ENCODE results near the gene CD99L2. TPM values are rescaled to one million over a fixed set of nuclear protein-coding genes. Genes with fewer than 3 reads are reported as not detected.

The CD99L2 gene
- 9.6 TPM for total RNA-seq

DNA sequence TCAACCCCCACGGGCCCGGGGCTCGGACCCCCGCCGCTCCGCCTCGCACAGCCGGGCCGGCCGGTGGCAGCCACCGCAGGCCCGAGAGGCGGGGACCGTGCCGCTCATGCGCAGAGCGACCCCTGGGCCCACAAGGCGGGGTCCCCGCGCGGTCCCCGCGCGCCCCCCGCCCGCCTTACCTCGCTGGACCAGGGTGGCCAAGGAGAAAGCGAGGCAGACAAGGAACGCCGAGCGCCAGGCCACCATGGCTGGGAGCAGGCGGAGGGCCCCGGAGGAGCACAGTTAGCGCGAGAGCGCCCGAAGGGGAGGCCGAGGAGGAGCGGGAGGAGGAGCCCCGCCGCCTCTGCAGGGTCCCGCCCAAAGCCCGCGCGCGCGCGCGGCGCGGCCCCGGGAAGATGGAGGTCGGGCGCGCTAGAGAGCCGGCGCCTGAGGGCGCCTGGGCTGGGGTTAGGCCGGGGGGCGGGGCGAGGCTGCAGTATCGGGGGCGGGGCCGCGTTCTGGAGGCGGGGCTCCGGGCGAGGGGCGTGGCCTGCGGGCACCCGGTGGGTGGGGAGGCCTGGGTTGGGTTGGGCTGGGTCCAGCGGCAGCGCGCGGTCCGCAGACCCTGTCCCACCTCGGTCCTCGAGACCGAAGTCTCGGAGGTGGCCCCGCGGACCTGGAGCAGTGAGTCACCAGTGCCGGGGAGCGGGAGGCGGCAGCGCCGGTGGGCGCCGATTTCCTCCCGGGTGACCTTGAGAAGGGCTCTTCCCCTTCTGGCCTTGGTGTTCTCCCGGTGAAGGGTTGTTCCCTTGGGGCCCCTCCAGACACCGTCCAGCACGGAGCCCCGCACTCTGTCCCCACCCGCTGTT, at the start of gene CD99L2:
TSS of gene CD99L2 (minus strand) at position 326 of the 848 bp plus-strand sequence. CDS start at position 246, 80 bp downstream.
- Histone ChIP-seq H3K9me3 (ENCODE audit: low read depth, low read length) (no peaks in the 10 kb centered on the region), H3K27me3 (ENCODE audit: insufficient read depth, low read length) (no peaks in the 10 kb centered on the region), H3K4me1 (ENCODE audit: insufficient read depth, low read length) (peaks cover 14% of the 10 kb centered on the region), H3K4me3 (ENCODE audit: low read length) (peak within 1 kb of the TSS; percentile 60)

GRCh38 chrX:150944233-150944632, 45.8 kb upstream of the CD99L2 start:
- H3K9me3 ChIP-seq (ENCODE audit: low read depth, low read length): no peaks in the 10 kb centered on the region
- no peaks in the 10 kb centered on the region for H3K4me1 ChIP-seq (ENCODE audit: insufficient read depth, low read length)
- H3K27me3 ChIP-seq (ENCODE audit: insufficient read depth, low read length): no peaks in the 10 kb centered on the region
- H3K4me3 ChIP-seq (ENCODE audit: low read length): no peak overlapping the region

DNA sequence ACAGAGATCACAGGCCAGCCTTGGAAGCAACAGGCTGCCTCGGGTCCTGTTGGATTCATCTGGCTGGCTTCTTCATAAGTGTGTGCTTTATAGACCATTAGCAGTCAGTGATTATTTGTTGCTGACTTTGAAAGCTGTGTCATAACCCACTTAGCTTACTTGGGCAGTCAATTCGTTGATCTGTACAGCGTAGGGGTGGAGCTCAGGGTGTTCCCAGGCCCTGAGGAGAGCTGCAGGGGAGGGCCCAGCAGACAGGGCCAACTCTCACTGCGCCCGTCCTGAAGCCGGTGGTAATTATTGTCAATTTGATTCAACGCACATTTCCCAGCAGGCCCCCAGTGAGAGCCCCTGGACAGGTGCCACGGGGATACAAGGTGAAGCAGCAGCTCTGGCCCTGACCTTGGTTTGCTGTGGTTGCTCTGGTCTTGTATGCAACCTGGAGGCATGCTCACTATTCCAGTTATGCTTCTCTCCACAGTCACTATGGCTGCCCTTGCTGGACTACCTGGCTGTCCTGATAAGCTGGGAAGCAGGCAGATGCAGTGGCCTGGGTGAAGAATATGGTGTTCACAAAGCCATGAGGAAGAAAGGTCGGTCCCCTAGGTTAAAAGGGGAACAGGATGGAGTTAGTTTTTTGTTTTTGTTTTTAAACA, 44.6 kb upstream of the CD99L2 start:
- no peaks in the 10 kb centered on the region for H3K27me3 ChIP-seq (ENCODE audit: insufficient read depth, low read length)
- H3K4me3 ChIP-seq (ENCODE audit: low read length): no peak overlapping the region
- no peaks in the 10 kb centered on the region for H3K9me3 ChIP-seq (ENCODE audit: low read depth, low read length)
- H3K4me1 ChIP-seq (ENCODE audit: insufficient read depth, low read length): no peaks in the 10 kb centered on the region

GRCh38 chrX:150941580-150941979, 43.1 kb upstream of the CD99L2 start:
- Histone ChIP-seq H3K27me3 (ENCODE audit: insufficient read depth, low read length) (no peaks in the 10 kb centered on the region), H3K4me3 (ENCODE audit: low read length) (no peak overlapping the region), H3K4me1 (ENCODE audit: insufficient read depth, low read length) (no peaks in the 10 kb centered on the region), H3K9me3 (ENCODE audit: low read depth, low read length) (no peaks in the 10 kb centered on the region)

- H3K4me3 ChIP-seq (ENCODE audit: low read length): no peak overlapping the region
- no peaks in the 10 kb centered on the region for H3K9me3 ChIP-seq (ENCODE audit: low read depth, low read length)
- H3K4me1 ChIP-seq (ENCODE audit: insufficient read depth, low read length): no peaks in the 10 kb centered on the region
- H3K27me3 ChIP-seq (ENCODE audit: insufficient read depth, low read length): no peaks in the 10 kb centered on the region
Measured at GRCh38 chrX:150940844-150941495, 42.5 kb upstream of the CD99L2 start.

GRCh38 chrX:150936556-150936955, 38.1 kb upstream of the CD99L2 start:
- Histone ChIP-seq H3K9me3 (ENCODE audit: low read depth, low read length) (no peaks in the 10 kb centered on the region), H3K4me1 (ENCODE audit: insufficient read depth, low read length) (no peaks in the 10 kb centered on the region), H3K27me3 (ENCODE audit: insufficient read depth, low read length) (no peaks in the 10 kb centered on the region), H3K4me3 (ENCODE audit: low read length) (no peak overlapping the region)

GRCh38 chrX:150935467-150935866, 37.0 kb upstream of the CD99L2 start:
- Histone ChIP-seq H3K4me1 (ENCODE audit: insufficient read depth, low read length) (no peaks in the 10 kb centered on the region), H3K9me3 (ENCODE audit: low read depth, low read length) (no peaks in the 10 kb centered on the region), H3K27me3 (ENCODE audit: insufficient read depth, low read length) (no peaks in the 10 kb centered on the region), H3K4me3 (ENCODE audit: low read length) (no peak overlapping the region)

GRCh38 chrX:150934453-150934852, 36.0 kb upstream of the CD99L2 start:
- no peaks in the 10 kb centered on the region for H3K4me1 ChIP-seq (ENCODE audit: insufficient read depth, low read length)
- no peaks in the 10 kb centered on the region for H3K27me3 ChIP-seq (ENCODE audit: insufficient read depth, low read length)
- no peak overlapping the region for H3K4me3 ChIP-seq (ENCODE audit: low read length)
- H3K9me3 ChIP-seq (ENCODE audit: low read depth, low read length): no peaks in the 10 kb centered on the region

GRCh38 chrX:150933945-150934350, 35.5 kb upstream of the CD99L2 start:
- no peaks in the 10 kb centered on the region for H3K27me3 ChIP-seq (ENCODE audit: insufficient read depth, low read length)
- no peaks in the 10 kb centered on the region for H3K4me1 ChIP-seq (ENCODE audit: insufficient read depth, low read length)
- H3K4me3 ChIP-seq (ENCODE audit: low read length): no peak overlapping the region
- no peaks in the 10 kb centered on the region for H3K9me3 ChIP-seq (ENCODE audit: low read depth, low read length)

- Histone ChIP-seq H3K27me3 (ENCODE audit: insufficient read depth, low read length) (no peaks in the 10 kb centered on the region), H3K9me3 (ENCODE audit: low read depth, low read length) (no peaks in the 10 kb centered on the region), H3K4me1 (ENCODE audit: insufficient read depth, low read length) (no peaks in the 10 kb centered on the region), H3K4me3 (ENCODE audit: low read length) (no peak overlapping the region)
Measured at GRCh38 chrX:150929058-150929457, 30.6 kb upstream of the CD99L2 start.

DNA sequence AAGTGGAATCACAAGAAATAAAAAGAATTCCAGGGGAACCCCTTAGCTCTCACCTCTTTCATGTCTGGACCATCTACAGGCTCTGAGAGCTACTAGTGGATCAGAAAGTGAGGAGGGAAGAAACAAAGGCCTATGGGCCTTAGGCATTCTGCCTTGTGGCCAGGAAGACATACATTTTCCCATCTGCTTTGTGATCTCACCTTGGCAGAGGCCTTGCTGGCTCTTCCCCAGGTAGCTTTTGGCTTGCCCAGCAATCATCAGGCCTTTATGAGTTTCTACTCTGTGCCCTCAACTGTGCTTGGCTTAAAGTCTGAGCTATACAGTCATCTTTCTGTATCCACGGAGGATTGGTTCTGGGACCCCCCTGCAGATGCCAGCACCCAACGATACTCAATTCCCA, 28.3 kb upstream of the CD99L2 start:
- no peaks in the 10 kb centered on the region for H3K27me3 ChIP-seq (ENCODE audit: insufficient read depth, low read length)
- H3K4me3 ChIP-seq (ENCODE audit: low read length): no peak overlapping the region
- no peaks in the 10 kb centered on the region for H3K4me1 ChIP-seq (ENCODE audit: insufficient read depth, low read length)
- no peaks in the 10 kb centered on the region for H3K9me3 ChIP-seq (ENCODE audit: low read depth, low read length)

- no peak overlapping the region for H3K4me3 ChIP-seq (ENCODE audit: low read length)
- H3K9me3 ChIP-seq (ENCODE audit: low read depth, low read length): no peaks in the 10 kb centered on the region
- H3K4me1 ChIP-seq (ENCODE audit: insufficient read depth, low read length): no peaks in the 10 kb centered on the region
- no peaks in the 10 kb centered on the region for H3K27me3 ChIP-seq (ENCODE audit: insufficient read depth, low read length)
Measured at GRCh38 chrX:150926304-150926703, 27.8 kb upstream of the CD99L2 start.

DNA sequence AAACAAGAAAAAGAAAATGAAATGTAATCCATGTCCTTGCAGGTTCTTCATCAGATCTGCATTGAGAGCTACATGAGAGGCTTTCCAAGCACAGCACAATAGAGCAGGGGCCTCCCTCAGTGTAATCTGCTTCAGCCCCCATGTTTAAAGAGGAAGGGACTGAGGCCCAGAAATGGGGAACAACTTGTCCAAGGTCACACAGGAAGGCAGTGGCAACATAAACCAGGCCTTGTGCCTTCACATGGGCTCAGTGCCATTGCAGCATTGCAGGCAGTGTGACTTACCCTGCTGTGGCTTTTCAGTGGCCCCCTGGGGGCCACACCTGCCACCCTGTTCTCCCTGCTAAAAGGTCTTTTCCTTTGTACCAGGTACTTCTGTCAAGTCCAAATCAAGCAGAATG, 20.9 kb upstream of the CD99L2 start:
- Histone ChIP-seq H3K4me3 (ENCODE audit: low read length) (no peak overlapping the region), H3K4me1 (ENCODE audit: insufficient read depth, low read length) (no peaks in the 10 kb centered on the region), H3K27me3 (ENCODE audit: insufficient read depth, low read length) (no peaks in the 10 kb centered on the region)

GRCh38 chrX:150913511-150913910, 15.0 kb upstream of the CD99L2 start:
- Histone ChIP-seq H3K27me3 (ENCODE audit: insufficient read depth, low read length) (no peaks in the 10 kb centered on the region), H3K4me3 (ENCODE audit: low read length) (no peak overlapping the region), H3K4me1 (ENCODE audit: insufficient read depth, low read length) (no peaks in the 10 kb centered on the region), H3K9me3 (ENCODE audit: low read depth, low read length) (no peaks in the 10 kb centered on the region)

More for the DNA sequence above, 20.9 kb upstream of the CD99L2 start:
- no peaks in the 10 kb centered on the region for H3K9me3 ChIP-seq (ENCODE audit: low read depth, low read length)

DNA sequence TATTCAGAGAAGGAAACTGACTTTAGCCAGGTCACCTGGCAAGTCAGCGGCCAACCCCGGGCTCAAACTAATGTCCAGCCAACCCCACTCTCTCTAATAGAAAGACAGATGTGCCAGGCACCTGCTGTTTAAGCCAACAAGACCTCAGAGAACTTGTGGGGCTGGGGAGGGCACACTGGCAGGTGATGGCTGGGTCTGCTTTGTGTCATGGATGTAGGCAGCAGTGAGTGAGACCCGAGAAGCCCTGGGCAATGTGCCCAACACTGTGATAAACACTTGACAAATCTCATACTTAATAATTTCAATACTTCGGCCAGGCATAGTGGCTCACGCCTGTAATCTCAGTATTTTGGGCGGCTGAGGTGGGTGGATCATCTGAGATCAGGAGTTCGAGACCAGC, 9.0 kb upstream of the CD99L2 start:
- H3K9me3 ChIP-seq (ENCODE audit: low read depth, low read length): no peaks in the 10 kb centered on the region
- no peaks in the 10 kb centered on the region for H3K4me1 ChIP-seq (ENCODE audit: insufficient read depth, low read length)
- H3K27me3 ChIP-seq (ENCODE audit: insufficient read depth, low read length): no peaks in the 10 kb centered on the region
- no peak overlapping the region for H3K4me3 ChIP-seq (ENCODE audit: low read length)
